Loucy (cell line): ENCODE measurements around the gene P4HB.

Experiments used
- H2AFZ ChIP-seq: fragments of 200-600 bp; sonication (generic); 2 replicates; pipeline ENCODE4 v1.6.0; 2016; ENCODE audit warnings: antibody characterized with exemption, mild to moderate bottlenecking, low read length, moderate library complexity
- H3F3A ChIP-seq: fragments of 200-600 bp; 2 replicates; pipeline ENCODE4 v1.6.0; 2016; ENCODE audit warnings: antibody characterized with exemption, low read depth, mild to moderate bottlenecking
- H3K27me3 ChIP-seq: fragments of 200-600 bp; sonication (generic); 2 replicates; pipeline ENCODE4 v1.6.1; 2014; ENCODE audit warnings: low read length, mild to moderate bottlenecking; ENCODE audit not compliant: insufficient read depth, poor library complexity, severe bottlenecking
- H3K36me3 ChIP-seq: fragments of 200-600 bp; sonication (generic); 2 replicates; pipeline ENCODE4 v1.6.1; 2016; ENCODE audit warnings: low read length; ENCODE audit not compliant: insufficient read depth
- H3K4me1 ChIP-seq: fragments of 200-600 bp; sonication (generic); 2 replicates; pipeline ENCODE4 v1.5.1; 2014; ENCODE audit warnings: low read length, mild to moderate bottlenecking; ENCODE audit not compliant: insufficient read depth, poor library complexity, severe bottlenecking
- H3K4me2 ChIP-seq: fragments of 200-600 bp; sonication (generic); 2 replicates; pipeline ENCODE4 v1.6.0; 2014; ENCODE audit warnings: antibody characterized with exemption, low read length, low read depth, mild to moderate bottlenecking; ENCODE audit not compliant: poor library complexity, severe bottlenecking
- H3K4me3 ChIP-seq: fragments of 200-600 bp; sonication (generic); 2 replicates; pipeline ENCODE4 v1.5.1; 2014; ENCODE audit warnings: low read length, mild to moderate bottlenecking, mixed read lengths; ENCODE audit not compliant: poor library complexity, severe bottlenecking
- H3K79me2 ChIP-seq: fragments of 200-600 bp; sonication (generic); 2 replicates; pipeline ENCODE4 v1.6.1; 2014; ENCODE audit warnings: low read length; ENCODE audit not compliant: insufficient read depth
- H3K9ac ChIP-seq: fragments of 200-600 bp; sonication (generic); 2 replicates; pipeline ENCODE4 v1.6.0; 2014; ENCODE audit warnings: mild to moderate bottlenecking, low read depth, low read length, moderate library complexity; ENCODE audit not compliant: poor library complexity, severe bottlenecking
- H3K9me2 ChIP-seq: fragments of 200-600 bp; sonication (generic); replicated peaks from 2 replicates; pipeline ENCODE4 v1.6.1; 2016; ENCODE audit warnings: low read depth, low read length, mixed read lengths
- H3K9me3 ChIP-seq: fragments of 200-600 bp; sonication (generic); 2 replicates; pipeline ENCODE4 v1.6.1; 2014; ENCODE audit warnings: mild to moderate bottlenecking, antibody characterized with exemption, low read length, low read depth; ENCODE audit not compliant: insufficient read depth
- H4K20me1 ChIP-seq: fragments of 200-600 bp; sonication (generic); 2 replicates; pipeline ENCODE4 v1.6.0; 2014; ENCODE audit warnings: antibody characterized with exemption, low read length, mild to moderate bottlenecking; ENCODE audit not compliant: insufficient read depth, poor library complexity, severe bottlenecking
- CTCF ChIP-seq: fragments of 200-600 bp; sonication (generic); conservative IDR thresholded peaks from 2 replicates; pipeline ENCODE4 v1.5.1; 2014; ENCODE audit warnings: mild to moderate bottlenecking, antibody characterized with exemption, low read length
- EZH2phosphoT487 ChIP-seq: fragments of 200-600 bp; IDR thresholded peaks from 2 replicates; pipeline ENCODE4 v1.6.1; 2018; ENCODE audit warnings: antibody characterized with exemption, mild to moderate bottlenecking, moderate library complexity, borderline replicate concordance

Gene P4HB

DNA sequence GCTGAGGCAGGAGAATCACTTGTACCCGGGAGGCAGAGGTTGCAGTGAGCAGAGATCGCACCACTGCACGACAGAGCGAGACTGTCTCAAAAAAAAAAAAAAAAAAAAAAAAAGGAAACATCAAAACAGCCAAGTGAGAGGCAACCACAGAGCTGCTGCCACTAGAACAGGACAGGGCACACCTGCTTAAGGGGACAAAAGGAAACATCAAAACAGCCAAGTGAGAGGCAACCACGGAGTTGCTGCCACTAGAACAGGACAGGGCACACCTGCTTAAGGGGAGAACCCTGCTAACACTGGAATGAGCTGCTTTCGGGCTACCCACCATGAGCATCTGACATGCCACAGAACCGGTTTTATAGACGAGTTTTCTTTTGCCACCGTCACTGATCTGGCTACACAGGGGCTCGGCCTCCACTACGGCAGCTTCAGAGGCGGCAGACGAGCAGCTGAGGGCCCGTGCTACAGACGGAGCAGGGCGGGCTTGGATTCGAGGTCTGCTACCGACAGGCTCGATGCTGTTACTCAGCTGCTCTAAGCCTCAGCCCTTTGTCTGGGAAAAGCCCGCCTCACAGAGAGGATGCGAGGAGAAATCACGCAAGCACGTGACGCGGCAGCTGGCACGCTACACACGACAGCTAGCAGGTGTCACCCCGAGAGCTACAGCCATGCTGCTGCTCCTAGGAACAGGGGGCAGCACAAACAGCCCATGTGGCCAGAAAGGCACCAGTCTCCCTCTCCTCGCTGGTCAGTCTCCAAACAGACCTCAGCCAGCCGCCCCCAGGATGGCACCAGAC, 2.0 kb downstream of the P4HB start:
- TF ChIP-seq EZH2phosphoT487 (no peak), CTCF (no peak)
- no peaks in the 10 kb centered on the region for H3K9me2 ChIP-seq
- H2AFZ ChIP-seq = no peak overlapping the region
- peaks cover 44% of the 10 kb centered on the region for H4K20me1 ChIP-seq
- H3K4me3 ChIP-seq = peak overlapping the region; percentile 75
- no peaks in the 10 kb centered on the region for H3K9me3 ChIP-seq
- peaks cover 24% of the 10 kb centered on the region for H3K4me1 ChIP-seq
- H3K9ac ChIP-seq = peak overlapping the region; percentile 90
- peaks cover 23% of the 10 kb centered on the region for H3K36me3 ChIP-seq
- H3K27me3 ChIP-seq = no peaks in the 10 kb centered on the region
- H3K4me2 ChIP-seq = peak overlapping the region; percentile 93
- H3K79me2 ChIP-seq = peaks cover 90% of the 10 kb centered on the region
- H3F3A ChIP-seq = no peaks in the 10 kb centered on the region

DNA sequence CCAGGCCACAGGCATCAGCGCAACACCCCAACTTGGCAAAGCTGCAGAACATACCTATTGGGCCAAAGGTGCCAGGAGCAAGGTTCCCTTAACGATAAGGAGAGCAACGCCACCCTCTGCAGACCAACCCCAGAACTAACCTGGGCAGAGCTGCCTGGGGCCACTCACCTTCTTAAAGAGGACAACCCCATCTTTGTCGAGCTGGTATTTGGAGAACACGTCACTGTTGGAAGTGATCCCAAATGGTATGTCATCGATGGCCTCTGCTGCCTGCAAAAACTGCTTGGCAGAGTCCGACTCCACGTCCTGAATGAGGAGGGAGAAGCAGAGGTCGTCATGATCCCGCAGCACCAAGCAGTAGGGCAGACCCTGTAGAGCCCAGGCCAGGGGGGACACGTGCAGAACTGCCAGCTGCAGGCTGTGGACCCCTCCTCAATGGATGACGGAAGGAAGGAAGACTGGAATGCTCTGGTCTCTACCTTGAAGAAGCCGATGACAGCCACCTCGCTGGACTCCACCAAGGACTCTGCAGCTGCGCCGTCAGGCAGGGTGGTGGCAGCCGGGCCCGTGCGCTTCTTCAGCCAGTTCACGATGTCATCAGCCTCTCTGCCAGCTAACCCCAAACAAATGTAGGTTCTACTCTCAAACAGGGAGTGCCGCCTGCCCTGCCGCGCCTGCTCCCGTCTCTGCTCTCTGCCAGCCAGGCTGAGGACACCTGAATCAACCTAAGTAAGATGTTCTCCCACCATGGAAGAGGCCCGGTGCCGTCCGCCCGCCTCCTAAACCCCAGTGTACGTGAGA, 5.2 kb downstream of the P4HB start:
- H3K9ac ChIP-seq = no peak overlapping the region
- no peak overlapping the region for H3K4me3 ChIP-seq
- H3K79me2 ChIP-seq = peaks cover 87% of the 10 kb centered on the region
- H3K9me3 ChIP-seq = no peaks in the 10 kb centered on the region
- TF ChIP-seq EZH2phosphoT487 (no peak), CTCF (no peak; the same call in 1 of the 2 replicates)
- H3K36me3 ChIP-seq = peaks cover 42% of the 10 kb centered on the region
- peak overlapping the region; percentile 36 for H3K4me2 ChIP-seq
- H3K4me1 ChIP-seq = peaks cover 18% of the 10 kb centered on the region
- no peaks in the 10 kb centered on the region for H3K9me2 ChIP-seq
- no peaks in the 10 kb centered on the region for H3F3A ChIP-seq
- H2AFZ ChIP-seq = no peak overlapping the region
- H3K27me3 ChIP-seq = no peaks in the 10 kb centered on the region
- peaks cover 43% of the 10 kb centered on the region for H4K20me1 ChIP-seq

GRCh38 chr17:81852237-81852636, 8.1 kb downstream of the P4HB start:
- H4K20me1 ChIP-seq = peaks cover 17% of the 10 kb centered on the region
- H3K9me2 ChIP-seq = no peaks in the 10 kb centered on the region
- H3K4me1 ChIP-seq = no peaks in the 10 kb centered on the region
- H2AFZ ChIP-seq = no peak overlapping the region
- no peak for TF ChIP-seq CTCF
- no peak for TF ChIP-seq EZH2phosphoT487
- peaks cover 44% of the 10 kb centered on the region for H3K36me3 ChIP-seq
- no peak overlapping the region for H3K4me2 ChIP-seq
- no peak overlapping the region for H3K9ac ChIP-seq
- H3K4me3 ChIP-seq = no peak overlapping the region
- peaks cover 58% of the 10 kb centered on the region for H3K79me2 ChIP-seq
- H3K27me3 ChIP-seq = no peaks in the 10 kb centered on the region
- no peaks in the 10 kb centered on the region for H3K9me3 ChIP-seq
- H3F3A ChIP-seq = no peaks in the 10 kb centered on the region
